A673 (cell line): ENCODE measurements around the gene CDKN2B-AS1. TPM values are rescaled to one million over a fixed set of nuclear protein-coding genes. Genes with fewer than 3 reads are reported as not detected.

Source experiments
- BruUV-seq: library from RNA; stranded (reverse); fragments of 400-500 nt; replicated peaks from 2 replicates; lab custom pipeline; 2021; lab: Mats Ljungman, UMichigan
- CTCF ChIA-PET: fragments of 300-600 bp; sonication (Branson Sonifier 250); formaldehyde crosslinking; loops from one replicate; lab custom pipeline; 2022; ENCODE audit warnings: antibody characterized with exemption; lab: Charles Lee
- POLR2A ChIA-PET: fragments of 300-600 bp; sonication (Branson Sonifier 250); formaldehyde crosslinking; loops from one replicate; lab custom pipeline; 2022; ENCODE audit warnings: antibody characterized with exemption; ENCODE audit not compliant: low non-redundant PET; lab: Charles Lee
- DNase-seq: peaks from one replicate; pipeline ENCODE4 v3.0.0-alpha.2; 2015; ENCODE audit warnings: low spot score
- H3K27ac ChIP-seq: fragments of 200-600 bp; sonication (generic); 2 replicates; pipeline ENCODE4 v1.5.1; 2016; ENCODE audit warnings: mixed run types, low read depth, mild to moderate bottlenecking, mixed read lengths, antibody characterized with exemption, low read length; ENCODE audit not compliant: poor library complexity, severe bottlenecking
- H3K27me3 ChIP-seq: fragments of 200-600 bp; sonication (generic); replicated peaks from 2 replicates; pipeline ENCODE4 v1.6.1; 2017; ENCODE audit warnings: mixed run types, low read depth, mild to moderate bottlenecking, mixed read lengths, antibody characterized with exemption, low read length; ENCODE audit not compliant: insufficient read depth, poor library complexity
- H3K36me3 ChIP-seq: fragments of 200-600 bp; sonication (generic); 2 replicates; pipeline ENCODE4 v1.6.1; 2016; ENCODE audit warnings: mixed run types, mild to moderate bottlenecking, mixed read lengths, antibody characterized with exemption, low read length; ENCODE audit not compliant: insufficient read depth, poor library complexity, severe bottlenecking
- H3K4me1 ChIP-seq: fragments of 200-600 bp; sonication (generic); 2 replicates; pipeline ENCODE4 v1.6.1; 2017; ENCODE audit warnings: mixed run types, mild to moderate bottlenecking, mixed read lengths, antibody characterized with exemption, low read length; ENCODE audit not compliant: insufficient read depth, poor library complexity, severe bottlenecking
- H3K4me3 ChIP-seq: fragments of 200-600 bp; sonication (generic); 2 replicates; pipeline ENCODE4 v1.5.1; 2016; ENCODE audit warnings: low read depth, mixed run types, mild to moderate bottlenecking, mixed read lengths, low read length; ENCODE audit not compliant: poor library complexity, severe bottlenecking
- H3K9me3 ChIP-seq: fragments of 200-600 bp; sonication (generic); 2 replicates; pipeline ENCODE4 v1.6.1; 2016; ENCODE audit warnings: mixed run types, low read depth, mild to moderate bottlenecking, mixed read lengths, antibody characterized with exemption, low read length; ENCODE audit not compliant: poor library complexity, severe bottlenecking
- EZH2 ChIP-seq: fragments of 200-600 bp; sonication (generic); IDR thresholded peaks from 2 replicates; pipeline ENCODE4 v1.6.1; 2017; ENCODE audit warnings: borderline replicate concordance, low read depth, mild to moderate bottlenecking, mixed read lengths, antibody characterized with exemption, low read length; ENCODE audit not compliant: poor library complexity, severe bottlenecking
- intact Hi-C: fragments of 100-400 bp; cut with micrococcal nuclease; formaldehyde crosslinking; loops from one replicate; pipeline ENCODE4 v1.10.0; 2022; ENCODE audit not compliant: unreplicated experiment
- total RNA-seq: library from RNA; stranded (reverse); gene quantifications from 2 replicates; pipeline ENCODE4 v1.2.3, GENCODE V29; 2021
- TF ChIP-seq, protein P1 (sequence below): fragments of 300-800, 200-600 bp; sonication (generic); conservative IDR thresholded peaks from 2 replicates; pipeline ENCODE4 v1.5.1; 2017; ENCODE audit warnings: low read depth, mild to moderate bottlenecking, antibody characterized with exemption, low read length, moderate library complexity, mixed read lengths

The CDKN2B-AS1 gene
- total RNA-seq, 1 experiment from 2014 or later, result not detected

DNA sequence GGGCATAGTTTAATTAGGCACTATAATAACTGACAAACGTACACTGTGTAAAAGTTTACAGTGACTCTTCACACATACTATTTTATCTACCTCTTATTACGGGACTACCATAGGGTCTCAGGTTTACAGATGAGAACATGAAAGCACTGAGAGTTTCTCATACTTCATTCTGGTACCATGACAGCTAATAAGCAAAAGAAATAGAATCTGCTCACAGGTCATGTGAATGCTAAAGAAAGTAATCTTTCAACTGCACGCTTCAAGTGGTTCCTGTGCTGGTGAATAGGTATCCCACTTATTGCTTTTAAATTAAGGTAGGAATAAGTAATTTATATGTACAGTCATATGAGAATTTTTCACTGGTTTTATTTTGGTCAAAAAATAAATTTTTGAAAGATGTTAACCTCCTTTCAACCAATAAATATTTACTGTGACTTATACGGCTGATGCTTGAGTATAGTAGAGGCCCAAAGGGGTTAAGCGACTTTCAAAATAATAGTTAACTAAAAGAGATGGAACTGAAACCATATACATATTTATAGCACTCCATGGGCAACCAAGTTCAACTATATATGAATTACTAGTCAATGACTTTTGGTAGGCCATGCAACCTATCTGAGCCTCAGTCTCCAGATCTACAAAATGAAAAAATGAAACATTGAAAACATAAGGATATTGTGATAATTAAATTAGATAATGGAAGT is 8.5 kb upstream of the CDKN2B-AS1 start:
- H3K4me1 ChIP-seq, result no peaks in the 10 kb centered on the region
- H3K36me3 ChIP-seq, result no peaks in the 10 kb centered on the region
- no peak for TF ChIP-seq EZH2
- TF ChIP-seq, protein P1, sequence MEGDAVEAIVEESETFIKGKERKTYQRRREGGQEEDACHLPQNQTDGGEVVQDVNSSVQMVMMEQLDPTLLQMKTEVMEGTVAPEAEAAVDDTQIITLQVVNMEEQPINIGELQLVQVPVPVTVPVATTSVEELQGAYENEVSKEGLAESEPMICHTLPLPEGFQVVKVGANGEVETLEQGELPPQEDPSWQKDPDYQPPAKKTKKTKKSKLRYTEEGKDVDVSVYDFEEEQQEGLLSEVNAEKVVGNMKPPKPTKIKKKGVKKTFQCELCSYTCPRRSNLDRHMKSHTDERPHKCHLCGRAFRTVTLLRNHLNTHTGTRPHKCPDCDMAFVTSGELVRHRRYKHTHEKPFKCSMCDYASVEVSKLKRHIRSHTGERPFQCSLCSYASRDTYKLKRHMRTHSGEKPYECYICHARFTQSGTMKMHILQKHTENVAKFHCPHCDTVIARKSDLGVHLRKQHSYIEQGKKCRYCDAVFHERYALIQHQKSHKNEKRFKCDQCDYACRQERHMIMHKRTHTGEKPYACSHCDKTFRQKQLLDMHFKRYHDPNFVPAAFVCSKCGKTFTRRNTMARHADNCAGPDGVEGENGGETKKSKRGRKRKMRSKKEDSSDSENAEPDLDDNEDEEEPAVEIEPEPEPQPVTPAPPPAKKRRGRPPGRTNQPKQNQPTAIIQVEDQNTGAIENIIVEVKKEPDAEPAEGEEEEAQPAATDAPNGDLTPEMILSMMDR, result no peak
- no peak for DNase-seq
- H3K27ac ChIP-seq, result no peak overlapping the region
- ChIA-PET POLR2A (no interaction called here), CTCF (no interaction called here)
- no peaks in the 10 kb centered on the region for H3K27me3 ChIP-seq
- BruUV-seq, result no TSS peak
- no peak overlapping the region for H3K4me3 ChIP-seq
- no peaks in the 10 kb centered on the region for H3K9me3 ChIP-seq
- intact Hi-C loops, result no loop called here

DNA sequence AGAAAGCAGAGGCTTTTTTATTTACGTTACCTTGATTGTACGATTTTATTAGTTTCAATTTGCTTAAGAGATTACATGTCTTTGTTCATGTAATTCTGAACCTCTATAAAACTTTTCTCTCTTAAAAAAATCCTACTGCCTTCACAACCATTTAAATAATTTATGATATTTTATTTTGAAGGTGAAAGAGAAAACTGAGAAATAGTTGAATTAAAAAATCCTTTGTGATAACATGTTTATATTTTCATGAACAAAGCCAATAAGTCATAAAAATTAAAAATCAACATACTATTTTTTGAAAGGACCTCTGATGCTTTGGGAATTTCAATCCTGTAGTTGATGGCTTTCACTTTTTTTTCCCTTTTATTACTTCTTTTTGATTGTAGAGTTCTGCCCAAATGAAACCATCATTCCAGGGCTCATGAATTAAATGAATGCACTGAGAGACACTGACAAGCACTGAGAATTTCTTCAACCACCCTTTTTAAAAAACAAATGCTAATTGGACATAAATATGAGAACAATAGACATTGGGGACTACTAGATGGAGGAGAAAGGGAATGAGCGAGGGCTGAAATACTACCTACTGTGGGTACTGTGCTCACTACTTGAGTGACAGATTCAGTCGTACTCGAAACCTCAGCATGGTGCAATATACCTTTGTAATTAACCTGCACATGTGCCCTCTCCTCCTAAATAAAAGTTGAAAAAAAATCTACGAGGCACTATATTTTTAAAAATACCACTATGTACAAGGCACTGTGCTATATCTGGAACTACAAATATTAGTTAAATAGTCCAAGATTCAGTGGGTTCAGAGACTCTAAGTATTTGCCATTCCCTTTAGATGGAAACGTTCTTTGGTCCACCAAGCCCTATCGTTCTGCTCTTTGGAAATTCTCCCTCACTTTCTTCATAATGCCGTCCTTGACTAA is 6.3 kb upstream of the CDKN2B-AS1 start:
- Histone ChIP-seq H3K27ac (no peak overlapping the region), H3K27me3 (no peaks in the 10 kb centered on the region), H3K4me1 (no peaks in the 10 kb centered on the region), H3K9me3 (no peaks in the 10 kb centered on the region), H3K4me3 (no peak overlapping the region), H3K36me3 (no peaks in the 10 kb centered on the region)
- intact Hi-C loops, result no loop called here
- TF ChIP-seq, protein P1, result no peak
- no peak for TF ChIP-seq EZH2
- ChIA-PET POLR2A (no interaction called here), CTCF (no interaction called here)
- DNase-seq, result no peak
- no TSS peak for BruUV-seq

- no peak overlapping the region for H3K4me3 ChIP-seq
- CTCF ChIA-PET, result no interaction called here
- no peak for TF ChIP-seq EZH2
- TF ChIP-seq, protein P1, result no peak
- no peak for DNase-seq
- H3K36me3 ChIP-seq, result no peaks in the 10 kb centered on the region
- H3K27me3 ChIP-seq, result no peaks in the 10 kb centered on the region
- intact Hi-C loops, result no loop called here
- POLR2A ChIA-PET, result no interaction called here
- H3K4me1 ChIP-seq, result no peaks in the 10 kb centered on the region
- no peak overlapping the region for H3K27ac ChIP-seq
- BruUV-seq, result no TSS peak
- no peaks in the 10 kb centered on the region for H3K9me3 ChIP-seq
Observed at GRCh38 chr9:21989440-21990189, 5.0 kb upstream of the CDKN2B-AS1 start.
